Sigmoid colon (tissue), 7 donors: Measurements from ENCODE around the gene CADM4. TPM values are rescaled to one million over a fixed set of nuclear protein-coding genes. Genes with fewer than 3 reads are reported as not detected.
"Not testable (repeated sequence)": the region's sequence is repeated elsewhere in the genome, so short reads cannot be mapped to it uniquely, and the experiment has no call there.

ENCODE experiments used
- DNase-seq: peaks from one replicate; pipeline ENCODE4 v3.0.0-alpha.2; 2019
- H3K27ac ChIP-seq, 4 donors: fragments of 200-600 bp; sonication (generic); one replicate each; pipeline ENCODE4 v1.5.1; 2016 to 2019; ENCODE audit warnings: mild to moderate bottlenecking in 1 of 4
- H3K27me3 ChIP-seq, 3 donors: fragments of 200-600 bp; sonication (generic); one replicate each; pipeline ENCODE4 v1.5.1; 2019; ENCODE audit warnings: mild to moderate bottlenecking in 1 of 3
- H3K36me3 ChIP-seq, 4 donors: fragments of 200-600 bp; sonication (generic); one replicate each; pipeline ENCODE4 v1.5.1; 2016 to 2019
- H3K4me1 ChIP-seq, 4 donors: fragments of 200-600 bp; sonication (generic); one replicate each; pipeline ENCODE4 v1.5.1; 2017 to 2019
- H3K4me3 ChIP-seq, 4 donors: fragments of 200-600 bp; sonication (generic); one replicate each; pipeline ENCODE4 v1.5.1; 2017 to 2019; ENCODE audit warnings: mild to moderate bottlenecking in 2 of 4, moderate library complexity in 1 of 4
- H3K9me3 ChIP-seq, 4 donors: fragments of 200-600 bp in 3 of 4; sonication (generic) in 3 of 4; one replicate each; pipeline versions ENCODE4 v1.5.1 to v1.6.1; 2013 to 2019
- CTCF ChIP-seq, 4 experiments: fragments of 450-650 bp in 3 of 4; fragments of 200-600 bp in 1 of 4; IDR thresholded peaks; one replicate each; pipeline ENCODE4 v1.5.1; 2016 to 2019; ENCODE audit warnings: antibody characterized with exemption in 4 of 4, mild to moderate bottlenecking in 3 of 4, moderate library complexity in 2 of 4
- EP300 ChIP-seq, 4 donors: sonication (generic); formaldehyde crosslinking; IDR thresholded peaks; one replicate each; pipeline ENCODE4 v1.6.1; 2017; ENCODE audit warnings: antibody characterized with exemption in 4 of 4
- POLR2A ChIP-seq, 2 donors: fragments of 450-650 bp; IDR thresholded peaks; one replicate each; pipeline ENCODE4 v1.6.1; 2016; ENCODE audit warnings: antibody characterized with exemption in 2 of 2, mild to moderate bottlenecking in 2 of 2, moderate library complexity in 2 of 2
- POLR2AphosphoS5 ChIP-seq, 4 donors: sonication (generic); formaldehyde crosslinking; IDR thresholded peaks; one replicate each; pipeline ENCODE4 v1.6.1; 2017; ENCODE audit warnings: antibody characterized with exemption in 4 of 4
- WGBS, 2 donors: extraction: QIAGEN DNeasy Blood & Tissue Kit; methylation state at CpG; one replicate each; pipeline ENCODE4 v1.1.7; 2013; 5-methylcytosine and 5-hydroxymethylcytosine counted together
- intact Hi-C: fragments of 100-400 bp; cut with DNase I; formaldehyde crosslinking; loops from one replicate; pipeline ENCODE4 v1.15.1; 2023
- polyA plus RNA-seq, 3 donors: library from polyadenylated mRNA; stranded (reverse); fragments of 200-250 nt; gene quantifications; one replicate each; pipeline ENCODE4 v1.2.3, GENCODE V29; 2013
- total RNA-seq, 4 donors: library from RNA; depleted of rRNA; stranded (reverse); fragments of >200 nt; gene quantifications; one replicate each; pipeline ENCODE4 v1.1.0, GENCODE V29; 2016
- donor health status: healthy with polysubstance abuse.
- donor health status: Bipolar disorder and iron deficiency.
- donor health status: healthy.

The CADM4 gene
- total and polyA plus RNA-seq, 7 donors, result 0.92 to 21.7 (median 16.4) TPM

GRCh38 chr19:43683905-43684304 lies 44.3 kb upstream of the CADM4 start:
- H3K4me3 ChIP-seq, result no peak overlapping the region
- TF ChIP-seq POLR2AphosphoS5 (IDR thresholded peaks at IDR 0.05), result no peak
- no peak for TF ChIP-seq POLR2A (IDR thresholded peaks at IDR 0.05)
- H3K4me1 ChIP-seq, result no peaks in the 10 kb centered on the region
- no peaks in the 10 kb centered on the region for H3K27me3 ChIP-seq
- WGBS, 2 donors, result 40 to 71% methylated on average over 2 of the region's 2 CpGs
- H3K9me3 ChIP-seq, result no peaks in the 10 kb centered on the region
- DNase-seq, result no peak
- H3K27ac ChIP-seq, result no peak overlapping the region
- intact Hi-C loops, result no loop called here
- no peaks in the 10 kb centered on the region for H3K36me3 ChIP-seq

- intact Hi-C loops, result no loop called here
- no peak for TF ChIP-seq POLR2A (IDR thresholded peaks at IDR 0.05)
- TF ChIP-seq EP300 (IDR thresholded peaks at IDR 0.05), result no peak
- no peak for TF ChIP-seq POLR2AphosphoS5 (IDR thresholded peaks at IDR 0.05)
- no peak for TF ChIP-seq CTCF (IDR thresholded peaks at IDR 0.05)
- Histone ChIP-seq H3K27ac (no peak overlapping the region), H3K4me1 (no peaks in the 10 kb centered on the region), H3K4me3 (no peak overlapping the region), H3K36me3 (no peaks in the 10 kb centered on the region), H3K9me3 (no peaks in the 10 kb centered on the region), H3K27me3 (no peaks in the 10 kb centered on the region)
- DNase-seq, result no peak
- 78 to 80% methylated on average over 11 of the region's 11 CpGs for WGBS, 2 donors
Observed at GRCh38 chr19:43682824-43683661, 43.4 kb upstream of the CADM4 start.

- intact Hi-C loops, H3K27me3 ChIP-seq, H3K36me3 ChIP-seq, DNase-seq, H3K9me3 ChIP-seq, H3K4me1 ChIP-seq, H3K4me3 ChIP-seq, H3K27ac ChIP-seq: not testable (repeated sequence)
- 89 to 96% methylated on average over 5 of the region's 5 CpGs for WGBS, 2 donors
Observed at GRCh38 chr19:43682269-43682668, 42.6 kb upstream of the CADM4 start.

GRCh38 chr19:43681821-43682220 lies 42.2 kb upstream of the CADM4 start:
- H3K36me3 ChIP-seq, result no peaks in the 10 kb centered on the region
- H3K9me3 ChIP-seq, result no peaks in the 10 kb centered on the region
- H3K4me3 ChIP-seq, result no peak overlapping the region
- DNase-seq, result no peak
- intact Hi-C loops, result no loop called here
- 84 to 88% methylated on average over 5 of the region's 5 CpGs for WGBS, 2 donors
- no peaks in the 10 kb centered on the region for H3K27me3 ChIP-seq
- H3K27ac ChIP-seq, result no peak overlapping the region
- H3K4me1 ChIP-seq, result no peaks in the 10 kb centered on the region
- TF ChIP-seq CTCF (IDR thresholded peaks at IDR 0.05), result no peak
- no peak for TF ChIP-seq EP300 (IDR thresholded peaks at IDR 0.05)
- no peak for TF ChIP-seq POLR2A (IDR thresholded peaks at IDR 0.05)
- TF ChIP-seq POLR2AphosphoS5 (IDR thresholded peaks at IDR 0.05), result no peak

- DNase-seq, result no peak
- intact Hi-C loops, result no loop called here
- no peak for TF ChIP-seq EP300 (IDR thresholded peaks at IDR 0.05)
- TF ChIP-seq CTCF (IDR thresholded peaks at IDR 0.05), result no peak
- no peak for TF ChIP-seq POLR2AphosphoS5 (IDR thresholded peaks at IDR 0.05)
- no peak for TF ChIP-seq POLR2A (IDR thresholded peaks at IDR 0.05)
- H3K4me3 ChIP-seq, result no peak overlapping the region
- no peaks in the 10 kb centered on the region for H3K4me1 ChIP-seq
- H3K27me3 ChIP-seq, result no peaks in the 10 kb centered on the region
- no peaks in the 10 kb centered on the region for H3K9me3 ChIP-seq
- H3K27ac ChIP-seq, result no peak overlapping the region
- no peaks in the 10 kb centered on the region for H3K36me3 ChIP-seq
- 72 to 88% methylated on average over 11 of the region's 11 CpGs for WGBS, 2 donors
Observed at GRCh38 chr19:43678512-43679261, 39.0 kb upstream of the CADM4 start.
